Stimulated activated CD4-positive, alpha-beta T cell treated with anti-CD3 and anti-CD28 coated beads, Interleukin-4, amount 100 ng/mL, for 48 hours (primary cell): ENCODE results near the gene GRIP1.
"Not testable (repeated sequence)": the region's sequence is repeated elsewhere in the genome, so short reads cannot be mapped to it uniquely, and the experiment has no call there.

Source experiments
- DNase-seq, 2 donors: peaks; one replicate each; pipeline ENCODE4 v3.0.0-alpha.2; 2020; ENCODE audit warnings: low read depth in 2 of 2

The GRIP1 gene

GRCh38 chr12:66516561-66516960 lies 162.3 kb downstream of the GRIP1 start:
- DNase-seq, result no peak

GRCh38 chr12:66516133-66516532 lies 162.7 kb downstream of the GRIP1 start:
- DNase-seq, result no peak

- DNase-seq, result no peak
Observed at GRCh38 chr12:66514581-66514980, 164.3 kb downstream of the GRIP1 start.

GRCh38 chr12:66508025-66508424 lies 170.9 kb downstream of the GRIP1 start:
- DNase-seq, result no peak

GRCh38 chr12:66503746-66504145 lies 175.1 kb downstream of the GRIP1 start:
- DNase-seq, result no peak

- DNase-seq, result no peak
Observed at GRCh38 chr12:66502911-66503310, 176.0 kb downstream of the GRIP1 start.

GRCh38 chr12:66500841-66501240 lies 178.0 kb downstream of the GRIP1 start:
- peak in 1 of 2 donors; percentile 0 for DNase-seq

- DNase-seq, result no peak
Observed at GRCh38 chr12:66500091-66500490, 178.8 kb downstream of the GRIP1 start.

GRCh38 chr12:66499000-66499399 lies 179.9 kb downstream of the GRIP1 start:
- DNase-seq, result no peak

GRCh38 chr12:66498059-66498458 lies 180.8 kb downstream of the GRIP1 start:
- not testable (repeated sequence) for DNase-seq

- DNase-seq, result no peak
Observed at GRCh38 chr12:66497008-66497897, 181.6 kb downstream of the GRIP1 start.

GRCh38 chr12:66496595-66496994 lies 182.3 kb downstream of the GRIP1 start:
- no peak for DNase-seq

- DNase-seq, result no peak
Observed at GRCh38 chr12:66495709-66496108, 183.2 kb downstream of the GRIP1 start.

GRCh38 chr12:66493819-66494218 lies 185.1 kb downstream of the GRIP1 start:
- no peak for DNase-seq

GRCh38 chr12:66491853-66492252 lies 187.0 kb downstream of the GRIP1 start:
- no peak for DNase-seq

- DNase-seq, result no peak
Observed at GRCh38 chr12:66482351-66483203, 196.3 kb downstream of the GRIP1 start.

GRCh38 chr12:66467932-66468331 lies 210.9 kb downstream of the GRIP1 start:
- DNase-seq, result no peak

GRCh38 chr12:66461331-66461730 lies 217.5 kb downstream of the GRIP1 start:
- DNase-seq, result no peak

GRCh38 chr12:66459944-66460482 lies 218.9 kb downstream of the GRIP1 start:
- DNase-seq, result no peak

GRCh38 chr12:66456612-66457011 lies 222.3 kb downstream of the GRIP1 start:
- DNase-seq, result no peak

- no peak for DNase-seq
Observed at GRCh38 chr12:66453844-66454243, 225.0 kb downstream of the GRIP1 start.

GRCh38 chr12:66453120-66453519 lies 225.8 kb downstream of the GRIP1 start:
- no peak for DNase-seq
